Left ventricle myocardium superior (tissue), 1 donor: Measurements from ENCODE around the gene RDH13. TPM values are rescaled to one million over a fixed set of nuclear protein-coding genes. Genes with fewer than 3 reads are reported as not detected.
"Not testable (repeated sequence)": the region's sequence is repeated elsewhere in the genome, so short reads cannot be mapped to it uniquely, and the experiment has no call there.

ENCODE experiments used
- ATAC-seq: fragments of 200-7000 bp; cut with Tn5 transposase; one replicate; pipeline ENCODE4 v1.9.1; 2020; ENCODE audit warnings: mild to moderate bottlenecking, moderate library complexity
- DNase-seq: peaks from one replicate; pipeline ENCODE4 v3.0.0-alpha.2; 2020
- intact Hi-C: fragments of 100-400 bp; cut with micrococcal nuclease; formaldehyde crosslinking; loops from one replicate; pipeline ENCODE4 v1.11.0; 2022
- total RNA-seq: library from RNA; stranded (reverse); fragmentation: NEBNext Ultra II Directional; extraction: Animal tissue kit (Norgen Biotek cat#: 25700); gene quantifications from one replicate; pipeline ENCODE4 v1.2.1, GENCODE V29; 2021
- donor health status: DM: no; HTN: yes; CAD: no; lungs with severe emphysema.

Gene RDH13
- total RNA-seq, 1 donor from 2014 or later: 52.0 TPM

DNA sequence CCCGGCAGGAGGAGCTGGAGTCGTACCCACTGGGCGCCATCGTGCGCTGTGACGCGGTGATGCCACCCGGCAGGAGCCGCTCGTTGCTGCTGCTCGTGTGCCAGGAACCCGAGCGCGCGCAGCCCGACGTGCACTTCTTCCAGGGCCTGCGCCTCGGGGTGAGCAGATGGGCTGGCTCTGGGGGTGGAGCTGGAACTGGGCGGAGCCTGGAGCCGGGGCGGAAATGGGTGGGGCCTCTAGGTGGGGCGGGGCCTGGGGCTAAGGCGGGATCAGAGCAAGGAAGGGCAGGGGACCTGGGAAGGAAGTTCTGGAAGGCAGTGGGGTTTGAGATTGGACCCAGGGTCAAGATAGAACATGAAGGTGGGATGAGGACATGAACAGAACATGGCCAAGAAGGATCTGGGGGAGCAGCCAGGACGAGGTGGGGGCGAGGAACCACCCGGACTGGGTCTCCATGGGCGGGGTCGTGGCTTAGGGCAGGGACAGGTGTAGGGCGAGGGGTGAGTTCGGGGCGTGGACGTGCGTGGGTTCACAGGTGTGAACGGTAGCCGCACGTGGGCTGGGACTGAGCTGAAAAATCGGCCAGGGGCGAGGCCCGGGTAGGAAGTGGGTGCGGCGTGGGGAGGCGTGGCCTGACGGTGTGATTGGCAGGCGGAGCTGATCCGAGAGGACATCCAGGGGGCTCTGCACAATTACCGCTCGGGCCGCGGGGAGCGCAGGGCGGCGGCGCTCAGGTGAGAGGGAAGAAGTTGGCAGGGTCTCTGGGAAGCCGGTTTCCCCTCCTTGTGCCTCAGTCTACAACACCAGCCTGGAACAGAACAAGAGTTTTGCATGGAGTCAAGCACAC lies 17.4 kb upstream of the RDH13 start:
- ATAC-seq: peak; percentile 68
- intact Hi-C loops: no loop called here

DNA sequence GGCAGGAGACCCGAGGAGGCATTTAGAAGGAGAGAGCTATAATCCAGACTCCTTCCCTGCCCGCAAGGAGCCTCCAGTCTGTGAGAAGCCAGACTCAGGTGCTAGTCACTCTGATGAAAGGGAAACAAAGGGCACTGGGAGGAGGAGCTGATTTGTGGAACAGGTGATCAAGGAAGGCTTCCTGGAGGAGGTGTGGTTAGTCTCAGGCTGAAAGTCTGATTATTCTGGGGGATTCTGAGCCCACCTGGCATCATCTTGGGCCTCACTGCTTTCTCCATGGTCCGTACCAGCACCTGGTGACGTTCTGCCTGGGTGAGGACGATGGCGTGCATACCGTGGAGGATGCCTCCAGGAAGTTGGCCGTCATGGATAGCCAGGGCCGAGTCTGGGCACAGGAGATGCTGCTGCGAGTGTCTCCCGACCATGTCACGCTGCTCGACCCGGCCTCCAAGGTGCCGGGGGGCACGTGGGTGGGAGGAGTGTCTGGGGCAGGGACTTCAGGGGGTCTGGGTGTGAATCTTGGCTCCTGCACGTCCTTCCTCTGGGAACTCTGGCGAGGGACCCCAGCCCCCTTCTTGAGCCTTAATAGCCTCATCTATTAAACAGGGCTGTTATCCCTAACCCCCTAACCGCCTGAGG lies 16.6 kb upstream of the RDH13 start:
- DNase-seq (no peak), ATAC-seq (no peak)
- intact Hi-C loops: no loop called here

More for the DNA sequence above, 17.4 kb upstream of the RDH13 start:
- peak; percentile 73 for DNase-seq

DNA sequence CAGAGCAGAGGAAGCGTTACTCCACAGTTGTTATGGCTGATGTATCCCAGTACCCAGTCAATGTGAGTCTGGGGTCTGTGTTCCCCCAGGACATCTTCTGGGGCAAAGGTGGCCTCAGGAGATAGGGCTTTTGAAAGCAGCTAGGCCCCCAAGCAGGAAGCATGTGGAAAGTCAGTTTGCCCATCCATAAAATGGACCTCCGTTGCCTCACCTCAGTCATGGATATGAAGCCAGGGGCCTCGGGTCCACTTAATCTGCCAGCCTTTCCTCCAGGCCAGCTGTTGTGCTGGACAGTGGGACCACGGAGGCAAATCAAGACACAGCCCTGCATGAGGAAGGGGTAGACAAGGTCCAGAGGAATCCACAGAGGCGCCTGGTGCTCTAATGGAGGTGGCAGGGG lies 16.0 kb upstream of the RDH13 start:
- no peak for DNase-seq
- ATAC-seq: no peak
- intact Hi-C loops: no loop called here

DNA sequence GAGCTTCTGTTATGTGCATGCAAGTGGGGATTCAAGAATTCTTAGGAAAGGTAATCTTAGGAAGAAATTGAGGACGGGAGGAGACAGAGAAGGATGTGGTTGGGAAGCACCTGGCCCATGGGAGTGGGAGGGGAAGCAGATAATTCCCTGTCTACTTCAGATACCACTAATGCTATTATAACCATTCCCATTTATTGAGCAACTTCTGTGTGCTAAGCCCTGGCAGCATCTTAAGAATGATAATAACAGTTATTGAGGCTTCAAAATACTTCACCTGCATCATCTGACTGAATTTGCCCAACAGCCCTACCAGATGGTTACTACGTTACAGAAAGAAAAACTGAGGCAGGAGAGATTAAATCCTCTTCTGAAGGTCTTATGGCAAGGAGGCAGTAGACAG lies 14.2 kb upstream of the RDH13 start:
- ATAC-seq: no peak
- intact Hi-C loops: no loop called here
- no peak for DNase-seq

DNA sequence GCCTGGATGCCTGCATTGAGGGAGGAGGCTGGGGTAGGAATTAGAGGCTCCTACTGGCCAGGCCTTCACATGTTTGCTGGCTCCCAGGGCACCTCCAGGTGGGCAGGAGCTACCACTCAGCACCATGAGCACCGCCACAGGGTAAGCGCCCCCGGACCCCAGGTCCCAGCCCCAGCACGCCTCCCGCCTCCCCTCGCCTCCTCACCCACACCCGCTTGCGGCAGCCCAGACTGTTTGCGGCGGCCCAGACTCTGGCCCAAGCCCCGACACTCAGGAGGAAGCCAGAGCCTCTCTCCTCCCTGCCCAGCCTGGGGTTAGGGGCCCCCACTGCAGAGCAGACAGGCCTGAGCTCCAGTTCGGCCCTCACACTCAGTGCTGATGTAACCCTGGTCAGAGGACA lies 13.4 kb upstream of the RDH13 start:
- intact Hi-C loops: no loop called here

DNA sequence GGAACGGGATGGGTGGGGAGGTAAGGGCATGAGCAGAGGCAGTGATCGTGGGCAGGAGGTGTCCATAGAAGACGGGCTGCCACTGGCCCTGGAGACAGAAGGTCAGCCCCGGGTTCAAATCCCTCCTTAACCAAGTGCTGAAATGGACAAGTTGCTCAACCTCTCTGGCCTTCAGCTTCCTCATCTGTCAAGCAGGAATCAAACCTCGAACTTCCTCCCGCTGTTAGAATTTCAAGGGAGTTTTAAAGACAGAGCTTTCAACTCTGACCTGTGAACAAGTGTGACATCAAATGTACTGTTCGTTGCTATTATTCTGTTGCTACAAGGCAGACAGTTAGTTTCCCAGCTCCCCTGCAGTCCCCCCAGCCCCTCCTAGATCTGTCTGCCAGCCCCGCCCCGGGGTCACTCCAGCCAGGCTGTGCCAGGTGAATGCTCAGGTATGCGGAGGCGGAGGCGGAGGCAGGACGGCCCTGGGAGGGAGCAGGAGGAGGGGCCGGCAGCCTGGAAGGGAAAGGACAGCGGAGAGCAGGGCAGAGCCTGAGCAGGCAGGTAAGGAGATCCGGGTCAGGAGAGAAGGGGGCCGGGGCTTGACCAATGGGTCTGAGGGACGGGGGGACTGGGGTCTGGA lies 12.5 kb upstream of the RDH13 start, which contains the start of gene EPS8L1:
Gene EPS8L1 (plus strand): TSS at position 499 of the 628 bp plus-strand sequence. CDS start 576 bp downstream, outside the sequence.
- no peak for DNase-seq
- ATAC-seq: no peak
- intact Hi-C loops: no loop called here

More for the DNA sequence above, 13.4 kb upstream of the RDH13 start:
- ATAC-seq (no peak), DNase-seq (no peak)

DNA sequence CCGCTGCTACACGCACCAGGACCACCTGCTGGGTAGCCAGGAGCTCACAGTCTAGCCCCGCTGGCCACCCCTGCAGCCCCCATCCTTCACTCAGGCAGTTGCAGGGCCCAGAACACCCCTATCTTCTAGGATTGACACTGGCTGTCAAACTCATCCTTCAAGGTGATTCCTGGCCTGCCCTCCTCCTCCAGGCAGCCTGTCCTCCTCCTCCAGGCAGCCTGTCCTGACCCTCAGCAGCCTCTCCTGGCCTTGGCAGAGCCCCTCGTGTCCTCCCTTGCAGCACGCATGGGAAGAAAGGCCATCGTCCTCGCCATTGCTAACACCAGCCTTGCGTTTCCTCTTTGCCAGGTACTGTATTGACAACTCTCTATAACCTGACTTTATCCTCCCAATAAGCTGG lies 9.0 kb upstream of the RDH13 start:
- DNase-seq (no peak), ATAC-seq (no peak)
- intact Hi-C loops: no loop called here

DNA sequence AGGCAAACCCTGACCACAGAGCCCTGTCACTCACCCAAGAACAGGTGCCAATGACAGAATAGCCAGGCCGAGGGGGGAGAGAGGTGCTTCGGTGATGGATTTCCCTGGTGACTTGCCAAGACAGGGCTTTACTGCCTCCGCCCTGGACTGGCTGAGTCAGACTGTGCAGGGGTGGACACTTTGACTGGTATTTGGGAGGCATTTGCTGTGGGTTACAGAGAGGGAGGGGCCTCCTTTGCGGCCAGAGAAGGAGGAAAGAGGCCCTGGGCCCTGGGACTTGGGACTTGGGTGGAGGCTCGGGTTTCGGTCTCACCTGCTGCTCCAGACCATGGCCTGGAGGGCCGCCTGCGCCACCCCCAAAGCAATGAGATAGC lies 8.2 kb upstream of the RDH13 start:
- no peak for ATAC-seq
- intact Hi-C loops: no loop called here
- no peak for DNase-seq

DNA sequence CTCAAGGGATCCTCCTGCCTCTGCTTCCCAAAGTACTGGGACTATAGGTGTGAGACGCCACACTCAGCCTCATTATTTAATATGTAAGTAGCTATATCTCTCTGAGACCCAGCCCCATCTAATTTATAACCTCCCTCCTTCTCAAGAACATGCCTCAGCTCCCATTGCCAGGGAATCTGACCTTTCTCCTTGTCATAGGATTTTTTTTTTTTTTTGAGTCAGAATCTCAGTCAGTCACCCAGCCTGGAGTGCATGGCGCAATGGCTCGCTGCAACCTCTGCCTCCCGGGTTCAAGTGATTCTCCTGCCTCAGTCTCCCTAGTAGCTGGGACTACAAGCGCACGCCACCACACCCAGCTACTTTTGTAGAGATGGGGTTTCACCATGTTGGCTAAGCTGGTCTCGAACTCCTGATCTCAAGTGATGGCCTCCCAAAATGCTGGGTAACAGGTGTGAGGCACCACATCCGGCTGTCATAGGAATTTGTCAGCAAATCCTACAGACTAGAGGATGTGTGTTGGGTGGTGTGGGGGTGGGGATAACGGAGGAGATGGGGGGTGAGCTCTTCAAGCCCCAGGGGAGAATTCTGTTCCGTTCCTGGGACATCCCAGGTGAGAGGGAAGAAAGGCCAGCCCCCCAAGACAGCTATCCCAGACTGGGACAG lies 7.6 kb upstream of the RDH13 start:
- ATAC-seq (no peak), DNase-seq (no peak)
- intact Hi-C loops: no loop called here

DNA sequence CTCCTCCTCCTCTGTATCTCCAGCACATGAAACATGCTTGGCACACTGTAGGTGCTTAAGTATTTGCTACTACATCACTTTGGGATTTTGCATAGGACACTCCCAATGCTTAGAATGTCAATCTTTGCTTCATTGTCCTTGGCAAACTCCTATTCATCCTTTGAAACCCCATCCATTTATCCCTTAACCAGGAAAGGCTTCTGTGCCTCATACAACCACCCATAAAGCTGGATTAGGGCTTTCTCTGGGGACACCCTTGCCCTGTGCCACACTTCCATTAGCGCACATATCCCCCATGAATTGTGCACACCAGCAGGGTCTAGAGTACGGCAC lies 6.9 kb upstream of the RDH13 start:
- DNase-seq (no peak), ATAC-seq (no peak)
- intact Hi-C loops: no loop called here

DNA sequence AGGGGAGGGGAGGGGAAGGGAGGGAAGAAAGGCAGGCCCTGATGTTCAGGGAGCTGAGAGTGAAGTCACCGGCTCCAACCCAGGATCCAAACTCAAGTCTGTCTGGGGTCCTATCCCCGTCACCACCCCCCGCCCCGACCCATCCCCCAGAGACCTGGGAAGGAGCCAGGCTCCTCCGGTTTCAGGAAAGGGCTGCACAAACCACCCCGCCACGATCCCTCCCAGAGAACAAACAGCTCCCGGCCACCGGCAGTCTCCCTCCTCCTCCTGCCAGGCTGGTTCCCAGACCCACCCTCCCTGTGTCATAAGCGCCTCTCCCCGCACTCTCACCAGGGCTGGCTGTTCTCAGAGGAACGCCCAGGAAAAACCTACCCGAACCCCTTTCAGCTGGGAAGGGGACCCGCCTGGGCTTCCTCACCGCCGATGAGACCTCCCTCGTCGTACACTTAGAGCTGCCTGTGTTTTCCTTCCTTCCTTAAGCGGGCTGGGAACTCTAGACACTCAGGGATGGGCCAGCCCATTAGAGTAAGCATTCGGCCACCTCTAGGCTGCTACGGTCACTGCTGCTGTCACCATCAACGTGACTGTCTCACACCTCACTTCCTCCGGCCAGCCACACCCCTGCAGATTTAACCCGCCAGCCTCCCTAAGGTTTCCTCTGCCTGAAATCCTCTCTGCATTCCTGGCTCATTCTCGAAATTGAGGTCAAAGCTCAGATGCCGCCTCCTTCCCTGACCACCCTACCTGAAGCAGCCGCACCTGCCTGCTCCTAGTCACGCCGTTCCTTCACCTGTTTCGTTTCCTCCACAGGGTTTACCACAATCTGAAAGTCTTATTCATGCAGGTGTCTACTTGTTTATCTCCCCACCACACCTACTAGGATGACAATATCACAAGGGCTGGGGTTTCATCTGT lies 6.3 kb upstream of the RDH13 start:
- DNase-seq (no peak), ATAC-seq (peak; percentile 59)
- intact Hi-C loops: no loop called here

DNA sequence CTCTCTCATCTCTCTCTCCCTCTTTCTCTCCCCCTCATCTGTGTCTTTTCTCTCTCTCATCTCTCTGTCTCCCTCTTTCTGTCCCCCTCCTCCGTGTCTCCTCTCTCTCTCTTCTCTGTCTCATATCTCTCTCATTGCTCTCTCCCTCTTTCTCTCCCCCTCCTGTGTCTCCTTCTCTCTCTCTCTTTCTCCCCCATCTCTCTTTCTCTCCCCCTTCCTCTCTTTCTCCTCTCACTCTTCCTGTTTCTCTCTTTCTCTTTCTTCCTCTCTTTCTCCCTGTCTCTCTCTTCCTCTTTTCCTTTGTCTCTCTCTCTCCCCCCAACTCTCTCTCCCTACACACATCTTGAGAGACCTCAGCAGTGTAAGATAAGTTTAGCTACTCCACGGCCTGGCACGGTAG lies 4.9 kb upstream of the RDH13 start:
- ATAC-seq (no peak), DNase-seq (no peak)
- intact Hi-C loops: no loop called here

DNA sequence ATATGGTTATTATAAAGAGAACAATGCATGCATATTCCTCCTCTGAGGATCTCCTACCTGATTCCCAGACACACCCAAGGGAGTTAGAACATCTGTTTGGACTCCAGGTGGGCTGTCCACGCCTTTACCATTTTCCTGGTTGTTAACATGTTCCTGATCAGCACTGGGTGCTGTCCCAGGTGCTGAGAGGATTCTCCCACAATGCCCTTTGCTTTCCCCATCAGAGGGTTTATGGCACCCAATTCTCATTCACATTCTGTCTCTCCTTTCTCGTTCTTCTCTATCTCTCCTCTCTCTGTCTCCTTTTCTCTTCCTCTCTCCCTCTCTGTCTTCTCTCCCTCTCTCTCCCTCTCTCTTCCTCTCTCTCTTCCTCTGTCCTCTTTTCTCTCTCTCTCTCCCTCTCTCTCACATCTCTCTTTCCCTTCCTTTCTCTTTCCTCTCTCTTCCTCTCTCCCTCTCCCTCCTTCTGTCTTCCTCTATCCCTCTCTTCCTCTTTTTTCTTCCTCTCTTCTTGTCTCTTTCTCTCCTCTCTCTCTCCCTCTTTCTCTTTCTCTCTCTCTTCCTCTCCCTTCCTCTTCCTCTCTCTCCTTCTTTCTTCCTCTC lies 3.3 kb upstream of the RDH13 start:
- ATAC-seq: no peak
- intact Hi-C loops: no loop called here

DNA sequence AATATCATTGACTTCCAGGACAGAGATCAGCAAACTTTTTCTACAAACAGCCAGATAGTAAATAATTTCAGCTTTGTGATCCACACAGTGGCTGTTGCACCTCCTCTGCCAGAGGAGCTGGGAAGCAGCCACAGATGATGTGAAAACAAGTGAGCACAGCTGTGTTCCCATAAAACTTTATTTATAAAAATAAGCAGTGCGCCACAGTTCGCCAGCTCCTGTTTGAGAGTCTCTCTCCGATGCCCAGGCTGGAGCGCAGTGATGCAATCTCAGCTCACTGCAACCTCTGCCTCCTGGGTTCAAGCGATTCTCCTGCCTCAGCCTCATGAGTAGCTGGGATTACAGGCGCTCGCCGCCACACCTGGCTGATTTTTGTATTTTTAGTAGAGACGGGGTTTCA lies 2.6 kb upstream of the RDH13 start:
- ATAC-seq, DNase-seq, intact Hi-C loops: not testable (repeated sequence)

More for the DNA sequence above, 3.3 kb upstream of the RDH13 start:
- DNase-seq: no peak

DNA sequence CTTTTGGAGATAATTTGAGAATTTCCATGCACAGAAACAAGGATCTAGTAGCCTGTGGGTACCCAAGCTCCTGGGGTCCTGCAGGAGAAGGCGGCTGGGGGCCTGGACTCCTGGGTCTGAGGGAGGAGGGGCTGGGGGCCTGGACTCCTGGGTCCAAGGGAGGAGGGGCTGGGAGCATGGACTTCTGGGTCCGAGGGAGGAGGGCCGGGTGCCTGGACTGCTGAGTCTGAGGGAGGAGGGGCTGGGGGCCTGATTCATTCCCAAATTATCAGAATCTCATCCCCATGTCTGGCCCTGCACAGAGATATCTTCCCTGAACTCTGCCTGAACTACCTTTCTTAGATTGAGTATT lies 520 bp upstream of the RDH13 start:
- intact Hi-C loops: no loop called here
- ATAC-seq: no peak
- DNase-seq: no peak

DNA sequence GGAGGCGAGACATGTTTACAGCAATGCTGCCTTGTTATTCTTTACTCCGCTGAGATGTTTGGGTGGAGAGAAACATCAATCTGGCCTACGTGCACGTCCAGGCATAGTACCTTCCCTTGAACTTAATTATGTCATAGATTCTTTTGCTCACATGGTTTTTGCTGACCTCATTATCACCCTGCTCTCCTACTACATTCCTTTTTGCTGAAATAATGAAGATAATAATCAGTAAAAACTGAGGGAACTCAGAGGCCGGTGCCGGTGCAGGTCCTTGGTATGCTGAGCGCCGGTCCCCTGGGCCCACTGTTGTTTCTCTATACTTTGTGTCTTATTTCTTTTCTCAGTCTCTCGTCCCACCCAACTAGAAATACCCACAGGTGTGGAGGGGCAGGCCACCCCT lies 2.7 kb downstream of the RDH13 start:
- DNase-seq, ATAC-seq, intact Hi-C loops: not testable (repeated sequence)

DNA sequence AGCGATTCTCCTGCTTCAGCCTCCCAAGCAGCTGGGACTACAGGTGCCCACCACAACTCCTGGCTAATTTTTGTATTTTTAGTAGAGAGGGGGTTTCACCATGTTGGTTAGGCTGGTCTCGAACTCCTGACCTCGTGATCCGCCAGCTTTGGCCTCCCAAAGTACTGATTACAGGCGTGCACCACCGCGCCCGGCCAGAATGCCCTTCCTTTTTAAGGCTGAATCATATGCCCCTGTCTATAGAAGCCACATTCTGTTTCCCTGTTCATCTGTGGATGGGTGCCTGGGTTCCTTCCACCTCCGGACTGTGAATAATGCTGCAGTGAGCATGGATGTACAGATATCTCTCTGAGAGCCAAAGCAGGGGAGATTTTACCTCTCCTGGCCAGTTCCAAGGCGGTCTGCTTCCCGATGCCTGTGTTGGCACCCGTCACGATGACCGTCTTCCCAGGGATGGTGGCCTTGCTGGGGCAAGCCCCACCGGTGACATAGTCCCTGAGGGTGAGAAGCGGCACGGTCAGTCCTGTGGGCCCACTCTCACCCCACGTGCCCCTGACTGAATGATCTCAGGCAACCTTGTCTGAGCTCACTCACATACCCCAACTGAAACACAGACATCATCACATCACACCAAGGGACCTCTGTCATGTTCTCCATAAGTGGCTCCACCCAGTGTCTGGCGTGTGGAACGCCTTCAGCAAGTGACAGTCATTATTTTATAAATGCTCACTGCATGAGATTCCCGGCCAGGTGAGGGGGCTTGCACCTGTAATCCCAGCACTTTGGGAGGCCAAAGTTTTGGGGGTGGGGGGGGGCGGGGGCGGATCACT lies 4.0 kb downstream of the RDH13 start:
- DNase-seq (no peak), ATAC-seq (no peak)
- intact Hi-C loops: no loop called here

DNA sequence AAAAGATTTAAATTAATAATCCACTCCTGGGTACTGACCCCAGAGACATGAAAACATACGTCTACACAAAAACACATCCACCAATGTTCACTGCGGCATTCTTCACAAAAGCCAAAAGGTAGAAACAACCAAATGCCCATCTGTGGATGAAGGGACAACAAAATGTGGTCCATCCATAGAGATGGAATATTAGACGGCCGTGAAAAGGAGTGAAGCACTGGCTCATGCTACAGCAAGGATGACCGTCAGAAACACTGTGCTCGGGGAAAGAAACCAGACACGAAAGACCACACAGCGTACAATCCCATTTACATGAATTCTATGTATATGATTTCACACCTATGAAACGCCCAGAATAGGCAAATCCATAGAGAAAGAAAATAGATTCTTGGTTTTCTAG lies 6.1 kb downstream of the RDH13 start:
- DNase-seq (no peak), ATAC-seq (no peak)
- intact Hi-C loops: no loop called here
